ENCODE data around the gene FRMD4A. TPM values are rescaled to one million over a fixed set of nuclear protein-coding genes. Genes with fewer than 3 reads are reported as not detected.

Gene FRMD4A
- total and polyA plus RNA-seq, 10 of the 15 experiments (the other 5 are each of a cell fraction or from before 2014, with no cell fraction given), result 17.8 to 75.2 (median 39.1) TPM

DNA sequence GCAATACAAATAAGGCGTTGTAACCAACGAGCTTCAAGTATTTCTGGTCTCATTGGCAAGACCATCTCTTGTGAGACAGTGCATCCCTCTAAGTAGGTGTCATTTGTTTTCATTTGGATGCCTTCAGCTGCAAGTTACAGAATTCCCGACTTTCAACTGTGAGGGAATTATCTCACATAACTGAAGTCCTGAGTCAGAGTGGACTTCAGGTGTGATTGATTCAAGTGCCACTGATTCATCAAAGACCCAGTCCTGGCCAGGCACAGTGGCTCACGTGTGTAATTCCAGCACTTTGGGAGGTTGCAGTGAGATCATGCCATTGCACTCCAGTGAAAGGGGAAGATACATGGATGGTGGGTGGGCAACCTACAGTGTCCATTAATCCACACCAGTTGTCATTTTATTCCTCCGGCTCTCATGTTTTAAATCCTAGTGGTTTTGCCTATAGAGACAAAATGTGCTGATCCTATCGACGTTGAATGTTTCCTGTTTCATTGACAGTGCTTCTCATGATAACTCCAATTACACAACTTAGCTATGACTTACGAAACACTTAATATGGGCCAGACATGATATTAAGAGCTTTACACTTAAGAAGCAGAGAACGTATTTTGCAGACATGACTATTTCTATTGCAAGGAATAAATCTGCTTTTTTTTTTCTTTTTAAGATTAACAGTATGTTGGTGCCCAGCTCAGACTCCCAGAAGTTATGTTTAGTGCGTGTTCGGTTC lies 268.0 kb downstream of the FRMD4A start:
- FAIRE-seq (no peak), ATAC-seq (no peak), DNase-seq (ENCODE audit: low read depth, low spot score) (no peak)
- H2AFZ ChIP-seq (ENCODE audit: control insufficient read depth, low read depth, low read length), result no peak overlapping the region
- no peaks in the 10 kb centered on the region for H3K4me1 ChIP-seq (ENCODE audit: control insufficient read depth, insufficient read depth, low read length)
- POLR2A ChIA-PET, result no interaction called here
- no peaks in the 10 kb centered on the region for H4K20me1 ChIP-seq (ENCODE audit: control insufficient read depth, insufficient read depth)
- H3K79me2 ChIP-seq (ENCODE audit: control insufficient read depth, insufficient read depth, low read length), result no peaks in the 10 kb centered on the region
- CTCF ChIA-PET, result interaction anchor here (0.7 to 1.6 kb wide), 4 partner anchors 10 to 18 kb away, joined by 3 to 5 read pairs (median 4); no protein-coding TSS in a partner anchor
- RAD21 ChIA-PET (ENCODE audit: unreplicated experiment), result no interaction called here
- in situ Hi-C loops (cut with MboI) (no loop called here), intact Hi-C loops (cut with micrococcal nuclease; ENCODE audit: unreplicated experiment) (no loop called here)
- 24% methylated on average over 11 of the region's 11 CpGs for WGBS (ENCODE audit: insufficient coverage, insufficient replicate concordance, low lambda C conversion rate, missing lambda C conversion rate)
- H3K9me3 ChIP-seq (replicated peaks; ENCODE audit: control insufficient read depth, insufficient read depth, low read length), result no peaks in the 10 kb centered on the region
- TF ChIP-seq TBL1XR1 (IDR thresholded peaks at IDR 0.05; ENCODE audit: low read depth, low read length) (no peak), GABPA (IDR thresholded peaks at IDR 0.05; ENCODE audit: low read depth) (no peak), SRF (IDR thresholded peaks at IDR 0.05; ENCODE audit: low read depth in 2 of 2, low read length in 2 of 2) (no peak), ZNF217 (IDR thresholded peaks at IDR 0.05) (no peak), RBBP5 (conservative IDR thresholded peaks at IDR 0.05) (no peak)
- peaks cover 0 to 4% of the 10 kb centered on the region in 2 experiments; a peak in 2 of 4 replicates for H3K27me3 ChIP-seq (replicated peaks in 1 of 2; ENCODE audit: control insufficient read depth in 2 of 2, insufficient read depth in 2 of 2, low read length in 1 of 2)
- H3K4me2 ChIP-seq (ENCODE audit: control insufficient read depth, insufficient read depth), result no peak overlapping the region
- no TSS peak for BruUV-seq (replicated peaks)
- no peak overlapping the region for H3K9ac ChIP-seq (ENCODE audit: control insufficient read depth, insufficient read depth, low read length)
- no peak overlapping the region for H3K27ac ChIP-seq (ENCODE audit: control insufficient read depth, insufficient read depth)
- no peak overlapping the region for H3K4me3 ChIP-seq
- SMC1A ChIA-PET (ENCODE audit: uncharacterized antibody, unreplicated experiment), result interaction anchor here (0.6 to 1.4 kb wide), 4 partner anchors 22 to 276 kb away, joined by 3 to 6 read pairs (median 3); no protein-coding TSS in a partner anchor
- no peaks in the 10 kb centered on the region for H3K36me3 ChIP-seq (ENCODE audit: control insufficient read depth in 2 of 2, insufficient read depth in 2 of 2, low read length in 1 of 2)

DNA sequence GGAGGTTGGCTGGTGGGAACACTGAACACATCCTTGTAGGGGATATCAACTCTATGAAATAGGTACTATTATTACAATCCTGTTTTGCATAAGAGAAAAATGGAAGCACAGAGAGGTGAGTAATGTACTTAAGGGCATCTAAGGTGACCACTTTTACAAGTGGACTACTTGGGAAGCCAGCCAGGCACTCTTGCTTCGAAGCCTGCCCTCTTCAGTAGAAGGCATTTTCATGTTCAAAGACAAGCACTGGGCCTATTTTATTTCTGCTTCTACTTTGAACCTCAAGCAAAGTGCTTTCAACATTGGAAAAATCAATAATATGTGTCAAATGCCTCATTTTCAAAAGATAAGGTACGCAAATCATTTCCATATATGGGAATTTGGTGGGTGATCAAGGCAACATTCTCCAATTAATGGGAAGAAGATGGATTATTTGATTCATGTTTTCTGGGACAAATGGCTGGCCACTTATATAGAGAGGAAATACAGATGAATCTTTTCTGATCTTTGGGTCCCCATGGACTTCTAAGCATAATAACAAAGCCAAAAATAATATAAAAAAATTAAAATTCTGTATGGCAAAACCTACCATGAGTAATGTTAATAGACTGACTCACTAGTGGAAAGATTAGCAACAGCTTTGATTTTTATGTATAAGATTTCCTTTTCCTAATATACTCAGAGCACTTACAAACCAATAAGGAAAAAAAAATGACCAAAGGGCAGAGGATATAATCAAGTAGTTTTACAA lies 270.2 kb downstream of the FRMD4A start:
- SMC1A ChIA-PET (ENCODE audit: uncharacterized antibody, unreplicated experiment), result no interaction called here
- in situ Hi-C loops (cut with MboI), result no loop called here
- H3K27me3 ChIP-seq (replicated peaks in 1 of 2; ENCODE audit: control insufficient read depth in 2 of 2, insufficient read depth in 2 of 2, low read length in 1 of 2), result peaks cover 0 to 4% of the 10 kb centered on the region in 2 experiments; a peak in 2 of 4 replicates
- no peak for ATAC-seq
- TF ChIP-seq POLR2A (IDR thresholded peaks at IDR 0.05; ENCODE audit: low read depth, low read length), result no peak
- no peak overlapping the region for H2AFZ ChIP-seq (ENCODE audit: control insufficient read depth, low read depth, low read length)
- no peaks in the 10 kb centered on the region for H3K4me1 ChIP-seq (ENCODE audit: control insufficient read depth, insufficient read depth, low read length)
- CTCF ChIA-PET, result no interaction called here
- H3K4me2 ChIP-seq (ENCODE audit: control insufficient read depth, insufficient read depth), result no peak overlapping the region
- H3K27ac ChIP-seq (ENCODE audit: control insufficient read depth, insufficient read depth), result no peak overlapping the region
- BruUV-seq (replicated peaks), result no TSS peak
- H3K9me3 ChIP-seq (replicated peaks; ENCODE audit: control insufficient read depth, insufficient read depth, low read length), result no peaks in the 10 kb centered on the region
- H3K9ac ChIP-seq (ENCODE audit: control insufficient read depth, insufficient read depth, low read length), result no peak overlapping the region
- H3K79me2 ChIP-seq (ENCODE audit: control insufficient read depth, insufficient read depth, low read length), result no peaks in the 10 kb centered on the region
- no peaks in the 10 kb centered on the region for H3K36me3 ChIP-seq (ENCODE audit: control insufficient read depth in 2 of 2, insufficient read depth in 2 of 2, low read length in 1 of 2)
- POLR2A ChIA-PET, result no interaction called here
- RAD21 ChIA-PET (ENCODE audit: unreplicated experiment), result no interaction called here
- intact Hi-C loops (cut with micrococcal nuclease; ENCODE audit: unreplicated experiment), result no loop called here
- WGBS (ENCODE audit: insufficient coverage, insufficient replicate concordance, low lambda C conversion rate, missing lambda C conversion rate), result 17% methylated on average over 2 of the region's 2 CpGs
- no peak for DNase-seq (ENCODE audit: low read depth, low spot score)
- H4K20me1 ChIP-seq (ENCODE audit: control insufficient read depth, insufficient read depth), result no peaks in the 10 kb centered on the region
- H3K4me3 ChIP-seq, result no peak overlapping the region
- FAIRE-seq, result no peak

Data from GM12878 (cell line).